GM23338 (cell line): ENCODE measurements around the gene ZBTB46.

ENCODE experiments used
- CREB1 ChIP-seq: fragments of 250-450 bp; sonication (Bioruptor Pico); IDR thresholded peaks from 2 replicates; pipeline ENCODE4 v1.5.0; 2020; ENCODE audit warnings: low read depth, mild to moderate bottlenecking, moderate library complexity
- CTCF ChIP-seq, 2 experiments: fragments of 200-600 bp in 1 of 2; sonication (generic) in 1 of 2; conservative IDR thresholded peaks; 2 replicates each; pipeline versions ENCODE4 v1.5.1 to v1.6.1; 2016 to 2017; ENCODE audit warnings: antibody characterized with exemption in 2 of 2, low read depth in 2 of 2, mild to moderate bottlenecking in 2 of 2, moderate library complexity in 1 of 2
- EZH2 ChIP-seq: fragments of 200-600 bp; sonication (generic); IDR thresholded peaks from one replicate; pipeline ENCODE4 v1.8.0; 2017; ENCODE audit warnings: antibody characterized with exemption, mild to moderate bottlenecking, low read depth; ENCODE audit not compliant: unreplicated experiment
- EZH2phosphoT487 ChIP-seq: fragments of 200-600 bp; sonication (generic); IDR thresholded peaks from one replicate; pipeline ENCODE4 v1.8.1; 2018; ENCODE audit warnings: antibody characterized with exemption; ENCODE audit not compliant: unreplicated experiment
- JUNB ChIP-seq: IDR thresholded peaks from one replicate; pipeline ENCODE4 v1.6.1; 2016; ENCODE audit warnings: antibody characterized with exemption; ENCODE audit not compliant: unreplicated experiment
- NANOG ChIP-seq: IDR thresholded peaks from 2 replicates; pipeline ENCODE4 v1.6.1; 2016; ENCODE audit warnings: antibody characterized with exemption, borderline replicate concordance
- POLR2AphosphoS5 ChIP-seq: IDR thresholded peaks from 2 replicates; pipeline ENCODE4 v1.6.1; 2016; ENCODE audit warnings: antibody characterized with exemption, low read depth
- REST ChIP-seq: IDR thresholded peaks from one replicate; pipeline ENCODE4 v1.6.1; 2018; ENCODE audit warnings: antibody characterized with exemption; ENCODE audit not compliant: unreplicated experiment
- STAT1 ChIP-seq: IDR thresholded peaks from one replicate; pipeline ENCODE4 v1.6.1; 2016; ENCODE audit warnings: antibody characterized with exemption; ENCODE audit not compliant: unreplicated experiment
- ZNF462 ChIP-seq: fragments of 250-450 bp; sonication (Bioruptor Pico); IDR thresholded peaks from 2 replicates; pipeline ENCODE4 v1.5.0; 2020; ENCODE audit warnings: mild to moderate bottlenecking, moderate library complexity

- TF ChIP-seq CTCF (conservative IDR thresholded peaks at IDR 0.05; ENCODE audit: low read depth in 2 of 2) (no peak), EZH2 (no peak), POLR2AphosphoS5 (no peak), EZH2phosphoT487 (no peak), CREB1 (no peak), REST (no peak), STAT1 (no peak), JUNB (no peak), NANOG (no peak), ZNF462 (CRISPR knock-in tag) (no peak)
Measured at GRCh38 chr20:63708301-63709148, 122.5 kb downstream of the ZBTB46 start.
